GM21786 (cell line): Measurements from ENCODE around the gene LAMC1.

Experiments used
- ATAC-seq: cut with Tn5 transposase; IDR thresholded peaks from one replicate; pipeline ENCODE4 v1.9.1; 2021; ENCODE audit not compliant: unreplicated experiment

The LAMC1 gene

GRCh38 chr1:183185941-183186490 lies 162.8 kb downstream of the LAMC1 start, which contains the start of gene LAMC2:
TSS of gene LAMC2 (plus strand) at chr1:183186264. CDS start at chr1:183186353, 89 bp downstream.
- no peak for ATAC-seq

GRCh38 chr1:183186841-183187240 lies 163.6 kb downstream of the LAMC1 start:
- no peak for ATAC-seq

GRCh38 chr1:183188240-183188639 lies 165.0 kb downstream of the LAMC1 start:
- ATAC-seq, result no peak

GRCh38 chr1:183191833-183192232 lies 168.6 kb downstream of the LAMC1 start:
- no peak for ATAC-seq

GRCh38 chr1:183193963-183194525 lies 170.8 kb downstream of the LAMC1 start:
- ATAC-seq, result no peak

- ATAC-seq, result peak; percentile 96
These were observed 171.4 kb downstream of the LAMC1 start for GRCh38 chr1:183194527-183195141.

- ATAC-seq, result peak; percentile 43
These were observed 171.9 kb downstream of the LAMC1 start for GRCh38 chr1:183195142-183195574.
